Measurements from ENCODE around the gene TMEM163. TPM values are rescaled to one million over a fixed set of nuclear protein-coding genes. Genes with fewer than 3 reads are reported as not detected.

TMEM163 gene
- total and polyA plus RNA-seq, 3 experiments from 2014 or later: 0.45 TPM; not detected in 2

DNA sequence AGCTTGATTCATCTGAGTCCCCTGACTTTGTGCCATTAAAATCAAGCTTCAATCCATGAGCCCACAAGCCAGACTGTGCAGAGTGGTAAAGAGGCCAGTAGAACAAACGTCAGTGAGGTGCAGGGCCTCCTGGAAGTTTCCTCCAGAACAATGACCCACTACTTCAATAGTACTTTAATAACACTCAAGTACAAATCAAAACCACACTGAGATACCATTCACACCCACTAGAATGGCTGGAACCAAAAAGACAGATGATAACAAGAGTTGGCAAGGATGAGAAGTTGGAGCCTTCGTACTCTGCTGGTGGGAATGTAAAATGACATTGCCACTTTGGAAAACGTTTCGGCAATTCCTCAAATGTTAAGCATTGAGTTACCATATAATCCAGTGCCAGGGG is 181.1 kb downstream of the TMEM163 start:
- Histone ChIP-seq H3K9me3 (ENCODE audit: low read length) (no peaks in the 10 kb centered on the region), H3K4me1 (ENCODE audit: insufficient read depth, low read length) (no peaks in the 10 kb centered on the region), H3K4me3 (ENCODE audit: low read length) (no peak overlapping the region), H3K27me3 (ENCODE audit: insufficient read depth, low read length, poor library complexity, severe bottlenecking) (no peaks in the 10 kb centered on the region), H3K36me3 (ENCODE audit: insufficient read depth, low read length) (no peaks in the 10 kb centered on the region), H3K27ac (ENCODE audit: low read depth, low read length) (no peak overlapping the region)
- no peak for DNase-seq
- peaks cover 0 to 1% of the 10 kb centered on the region in 2 donors for H3K27me3 Mint-ChIP-seq
- H3K27ac Mint-ChIP-seq: no peak overlapping the region
- peaks cover 0 to 1% (median 0%) of the 10 kb centered on the region in 3 donors for H3K36me3 Mint-ChIP-seq
- no peaks in the 10 kb centered on the region for H3K9me3 Mint-ChIP-seq
- no peaks in the 10 kb centered on the region for H3K4me1 Mint-ChIP-seq
- ChIA-PET CTCF (no interaction called here), POLR2A (no interaction called here)
- H3K4me3 Mint-ChIP-seq: no peak overlapping the region

GRCh38 chr2:134537121-134537520 is 181.7 kb downstream of the TMEM163 start:
- peaks cover 0 to 1% (median 0%) of the 10 kb centered on the region in 3 donors for H3K36me3 Mint-ChIP-seq
- H3K4me1 Mint-ChIP-seq: no peaks in the 10 kb centered on the region
- H3K9me3 Mint-ChIP-seq: no peaks in the 10 kb centered on the region
- H3K27me3 ChIP-seq (ENCODE audit: insufficient read depth, low read length, poor library complexity, severe bottlenecking): no peaks in the 10 kb centered on the region
- H3K9me3 ChIP-seq (ENCODE audit: low read length): no peaks in the 10 kb centered on the region
- H3K27ac ChIP-seq (ENCODE audit: low read depth, low read length): no peak overlapping the region
- POLR2A ChIA-PET: no interaction called here
- no peak overlapping the region for H3K27ac Mint-ChIP-seq
- H3K27me3 Mint-ChIP-seq: peaks cover 0 to under 1% of the 10 kb centered on the region in 2 donors
- no peaks in the 10 kb centered on the region for H3K36me3 ChIP-seq (ENCODE audit: insufficient read depth, low read length)
- no peak overlapping the region for H3K4me3 Mint-ChIP-seq
- CTCF ChIA-PET: no interaction called here
- no peaks in the 10 kb centered on the region for H3K4me1 ChIP-seq (ENCODE audit: insufficient read depth, low read length)
- no peak overlapping the region for H3K4me3 ChIP-seq (ENCODE audit: low read length)
- no peak for DNase-seq

GRCh38 chr2:134536296-134536695 is 182.5 kb downstream of the TMEM163 start:
- H3K36me3 ChIP-seq (ENCODE audit: insufficient read depth, low read length): no peaks in the 10 kb centered on the region
- no peak overlapping the region for H3K4me3 ChIP-seq (ENCODE audit: low read length)
- no peaks in the 10 kb centered on the region for H3K27me3 ChIP-seq (ENCODE audit: insufficient read depth, low read length, poor library complexity, severe bottlenecking)
- H3K9me3 Mint-ChIP-seq: no peaks in the 10 kb centered on the region
- H3K4me3 Mint-ChIP-seq: no peak overlapping the region
- H3K27me3 Mint-ChIP-seq: no peaks in the 10 kb centered on the region
- POLR2A ChIA-PET: no interaction called here
- no peaks in the 10 kb centered on the region for H3K9me3 ChIP-seq (ENCODE audit: low read length)
- peaks cover 0 to 1% (median 0%) of the 10 kb centered on the region in 3 donors for H3K36me3 Mint-ChIP-seq
- H3K4me1 Mint-ChIP-seq: no peaks in the 10 kb centered on the region
- H3K27ac Mint-ChIP-seq: no peak overlapping the region
- DNase-seq: no peak
- CTCF ChIA-PET: no interaction called here
- H3K4me1 ChIP-seq (ENCODE audit: insufficient read depth, low read length): no peaks in the 10 kb centered on the region
- H3K27ac ChIP-seq (ENCODE audit: low read depth, low read length): no peak overlapping the region

DNA sequence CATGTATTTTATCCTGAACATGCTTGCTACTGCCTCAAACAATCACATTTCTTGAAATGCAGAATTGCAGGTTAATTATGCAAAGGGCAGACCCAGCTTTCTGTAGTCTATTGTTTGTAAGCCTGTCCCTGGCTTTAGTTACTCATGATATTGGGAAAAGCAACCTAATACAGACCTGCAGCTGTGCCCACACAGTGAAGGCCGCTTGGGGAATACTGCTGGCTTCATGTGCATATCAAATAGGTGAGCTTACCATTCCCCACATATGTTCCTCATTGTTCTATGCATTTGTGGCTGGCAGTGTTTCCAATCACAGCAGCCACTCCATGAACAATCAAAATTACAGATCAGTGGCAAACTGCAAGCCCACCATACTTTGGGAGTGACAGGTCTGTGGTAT is 186.3 kb downstream of the TMEM163 start:
- CTCF ChIA-PET: no interaction called here
- no peaks in the 10 kb centered on the region for H3K4me1 Mint-ChIP-seq
- no peaks in the 10 kb centered on the region for H3K36me3 ChIP-seq (ENCODE audit: insufficient read depth, low read length)
- POLR2A ChIA-PET: no interaction called here
- H3K4me3 Mint-ChIP-seq: no peak overlapping the region
- no peak overlapping the region for H3K4me3 ChIP-seq (ENCODE audit: low read length)
- no peaks in the 10 kb centered on the region for H3K27me3 Mint-ChIP-seq
- H3K27me3 ChIP-seq (ENCODE audit: insufficient read depth, low read length, poor library complexity, severe bottlenecking): no peaks in the 10 kb centered on the region
- H3K9me3 Mint-ChIP-seq: no peaks in the 10 kb centered on the region
- H3K27ac Mint-ChIP-seq: no peak overlapping the region
- no peaks in the 10 kb centered on the region for H3K4me1 ChIP-seq (ENCODE audit: insufficient read depth, low read length)
- DNase-seq: no peak
- no peaks in the 10 kb centered on the region for H3K9me3 ChIP-seq (ENCODE audit: low read length)
- H3K36me3 Mint-ChIP-seq: no peaks in the 10 kb centered on the region
- H3K27ac ChIP-seq (ENCODE audit: low read depth, low read length): no peak overlapping the region

DNA sequence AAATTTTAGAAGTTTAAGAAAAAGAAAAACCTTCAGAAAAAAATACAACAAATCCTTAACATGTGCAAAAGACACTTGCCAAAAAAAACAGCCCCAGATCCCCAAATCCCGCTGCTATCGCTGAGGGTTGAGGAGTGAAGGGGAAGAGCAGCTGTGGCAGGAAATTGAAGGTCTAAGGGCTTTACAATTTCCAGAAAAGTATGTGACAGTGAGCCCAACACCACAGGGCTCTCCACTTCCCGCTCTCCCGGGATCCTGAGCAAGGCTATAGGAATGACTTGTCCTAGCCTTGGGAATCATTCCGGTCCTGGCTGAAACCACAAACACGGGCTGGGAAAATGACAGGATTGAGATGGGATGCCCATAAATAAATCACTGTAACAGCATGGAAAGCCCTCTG is 191.4 kb downstream of the TMEM163 start:
- H3K4me1 Mint-ChIP-seq: no peaks in the 10 kb centered on the region

GRCh38 chr2:134522496-134523455 is 196.0 kb downstream of the TMEM163 start:
- peaks cover 0 to 5% (median 0%) of the 10 kb centered on the region in 5 donors for H3K9me3 Mint-ChIP-seq
- H3K36me3 ChIP-seq (ENCODE audit: insufficient read depth, low read length): no peaks in the 10 kb centered on the region

More for the DNA sequence above, 191.4 kb downstream of the TMEM163 start:
- Histone ChIP-seq H3K27me3 (ENCODE audit: insufficient read depth, low read length, poor library complexity, severe bottlenecking) (no peaks in the 10 kb centered on the region), H3K36me3 (ENCODE audit: insufficient read depth, low read length) (no peaks in the 10 kb centered on the region), H3K27ac (ENCODE audit: low read depth, low read length) (no peak overlapping the region), H3K9me3 (ENCODE audit: low read length) (no peaks in the 10 kb centered on the region), H3K4me1 (ENCODE audit: insufficient read depth, low read length) (no peaks in the 10 kb centered on the region), H3K4me3 (ENCODE audit: low read length) (no peak overlapping the region)
- Mint-ChIP-seq H3K27ac (no peak overlapping the region), H3K9me3 (peaks cover 0 to 5% (median 0%) of the 10 kb centered on the region in 5 donors), H3K27me3 (peaks cover 1 to 5% of the 10 kb centered on the region in 2 donors), H3K4me3 (no peak overlapping the region), H3K36me3 (peaks cover 0 to 7% (median 0%) of the 10 kb centered on the region in 3 donors)
- no peak for DNase-seq
- ChIA-PET CTCF (no interaction called here), POLR2A (no interaction called here)

GRCh38 chr2:134518101-134518500 is 200.7 kb downstream of the TMEM163 start:
- H3K4me3 Mint-ChIP-seq: no peak overlapping the region

More at GRCh38 chr2:134522496-134523455, 196.0 kb downstream of the TMEM163 start:
- no peaks in the 10 kb centered on the region for H3K9me3 ChIP-seq (ENCODE audit: low read length)
- Mint-ChIP-seq H3K36me3 (peaks cover 0 to 7% (median 0%) of the 10 kb centered on the region in 3 donors), H3K27me3 (peaks cover 3 to 20% of the 10 kb centered on the region in 2 donors), H3K4me3 (no peak overlapping the region), H3K4me1 (no peaks in the 10 kb centered on the region), H3K27ac (no peak overlapping the region)
- no peaks in the 10 kb centered on the region for H3K4me1 ChIP-seq (ENCODE audit: insufficient read depth, low read length)
- no peak overlapping the region for H3K4me3 ChIP-seq (ENCODE audit: low read length)
- H3K27ac ChIP-seq (ENCODE audit: low read depth, low read length): no peak overlapping the region
- DNase-seq: no peak
- POLR2A ChIA-PET: no interaction called here
- H3K27me3 ChIP-seq (ENCODE audit: insufficient read depth, low read length, poor library complexity, severe bottlenecking): no peaks in the 10 kb centered on the region
- CTCF ChIA-PET: no interaction called here

DNA sequence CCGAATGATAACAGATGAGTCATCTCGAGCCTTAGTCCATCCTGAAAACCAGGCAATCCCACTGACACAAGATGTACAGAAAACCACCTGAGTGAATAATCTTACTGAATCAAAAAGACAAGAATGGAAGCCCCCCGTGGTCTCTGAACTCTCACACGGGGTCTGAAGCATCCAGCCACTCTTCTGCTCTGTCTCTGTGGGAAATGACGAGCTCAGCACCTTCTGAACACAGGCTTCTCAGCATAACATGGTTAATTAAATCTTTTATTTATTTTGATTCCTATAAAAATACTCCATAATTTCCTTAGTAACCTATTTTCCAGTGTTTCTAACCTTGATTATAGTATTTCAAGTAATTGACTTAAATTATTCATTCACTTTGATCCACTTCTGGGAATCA is 203.7 kb downstream of the TMEM163 start:
- H3K27me3 Mint-ChIP-seq: peaks cover 0 to 28% of the 10 kb centered on the region in 2 donors
- Histone ChIP-seq H3K9me3 (ENCODE audit: low read length) (no peaks in the 10 kb centered on the region), H3K27me3 (ENCODE audit: insufficient read depth, low read length, poor library complexity, severe bottlenecking) (no peaks in the 10 kb centered on the region), H3K27ac (ENCODE audit: low read depth, low read length) (no peak overlapping the region), H3K4me1 (ENCODE audit: insufficient read depth, low read length) (no peaks in the 10 kb centered on the region), H3K4me3 (ENCODE audit: low read length) (no peak overlapping the region), H3K36me3 (ENCODE audit: insufficient read depth, low read length) (no peaks in the 10 kb centered on the region)
- H3K4me1 Mint-ChIP-seq: no peaks in the 10 kb centered on the region
- peak overlapping the region in 1 of 8 donors; percentile 7 for H3K27ac Mint-ChIP-seq
- H3K36me3 Mint-ChIP-seq: no peaks in the 10 kb centered on the region
- H3K9me3 Mint-ChIP-seq: no peaks in the 10 kb centered on the region
- ChIA-PET POLR2A (no interaction called here), CTCF (no interaction called here)
- DNase-seq: no peak
- no peak overlapping the region for H3K4me3 Mint-ChIP-seq

More at GRCh38 chr2:134518101-134518500, 200.7 kb downstream of the TMEM163 start:
- POLR2A ChIA-PET: no interaction called here
- Histone ChIP-seq H3K27ac (ENCODE audit: low read depth, low read length) (no peak overlapping the region), H3K4me1 (ENCODE audit: insufficient read depth, low read length) (no peaks in the 10 kb centered on the region), H3K27me3 (ENCODE audit: insufficient read depth, low read length, poor library complexity, severe bottlenecking) (no peaks in the 10 kb centered on the region), H3K36me3 (ENCODE audit: insufficient read depth, low read length) (no peaks in the 10 kb centered on the region), H3K9me3 (ENCODE audit: low read length) (no peaks in the 10 kb centered on the region), H3K4me3 (ENCODE audit: low read length) (no peak overlapping the region)
- H3K36me3 Mint-ChIP-seq: no peaks in the 10 kb centered on the region
- H3K27me3 Mint-ChIP-seq: peaks cover 2 to 32% of the 10 kb centered on the region in 2 donors
- DNase-seq: no peak
- CTCF ChIA-PET: no interaction called here
- H3K4me1 Mint-ChIP-seq: no peaks in the 10 kb centered on the region
- no peaks in the 10 kb centered on the region for H3K9me3 Mint-ChIP-seq
- no peak overlapping the region for H3K27ac Mint-ChIP-seq
